Activated CD8-positive, alpha-beta T cell treated with anti-CD3 and anti-CD28 coated beads for 36 hours (primary cell): ENCODE data around the gene ZNF793. TPM values are rescaled to one million over a fixed set of nuclear protein-coding genes. Genes with fewer than 3 reads are reported as not detected.

ENCODE experiments used
- ATAC-seq: fragments of 200-7000 bp; cut with Tn5 transposase; one replicate; pipeline ENCODE4 v1.10.0; 2021; ENCODE audit warnings: mild to moderate bottlenecking, moderate library complexity
- CTCF ChIA-PET: fragments of 350-600 bp; sonication (Branson Sonifier 250); formaldehyde crosslinking; loops from one replicate; lab custom pipeline; 2021; ENCODE audit warnings: antibody characterized with exemption; lab: Charles Lee
- POLR2A ChIA-PET: fragments of 350-600 bp; sonication (Branson Sonifier 250); formaldehyde crosslinking; loops from one replicate; lab custom pipeline; 2021; ENCODE audit warnings: antibody characterized with exemption; lab: Charles Lee
- DNase-seq: peaks from one replicate; pipeline ENCODE4 v3.0.0-alpha.2; 2020
- H3K27ac Mint-ChIP-seq: one replicate; pipeline ENCODE4 v1.8.0; 2021; ENCODE audit warnings: mild to moderate bottlenecking, mixed read lengths
- H3K27me3 Mint-ChIP-seq: one replicate; pipeline ENCODE4 v1.8.0; 2021; ENCODE audit warnings: mixed read lengths
- H3K36me3 Mint-ChIP-seq: one replicate; pipeline ENCODE4 v1.8.0; 2021; ENCODE audit warnings: low read depth, mixed read lengths
- H3K4me1 Mint-ChIP-seq: one replicate; pipeline ENCODE4 v1.8.0; 2021; ENCODE audit warnings: low read depth, mixed read lengths
- H3K4me3 Mint-ChIP-seq: one replicate; pipeline ENCODE4 v1.8.0; 2021; ENCODE audit warnings: mild to moderate bottlenecking, moderate library complexity, mixed read lengths
- H3K9me3 Mint-ChIP-seq: one replicate; pipeline ENCODE4 v1.8.0; 2021; ENCODE audit warnings: mixed read lengths
- intact Hi-C: fragments of 100-400 bp; cut with micrococcal nuclease; formaldehyde crosslinking; loops from one replicate; pipeline ENCODE4 v1.10.0; 2022
- total RNA-seq, 2 experiments: library from RNA; stranded (reverse); gene quantifications; one replicate each; pipeline ENCODE4 v1.2.3, GENCODE V29; 2021
- TF ChIP-seq, protein P1 (sequence below): fragments of 200-600 bp; IDR thresholded peaks from one replicate; pipeline ENCODE4 v1.8.0; 2022; ENCODE audit warnings: antibody characterized with exemption, mild to moderate bottlenecking

ZNF793 gene
- total RNA-seq, 2 experiments from 2014 or later: 3.5 to 3.8 TPM

DNA sequence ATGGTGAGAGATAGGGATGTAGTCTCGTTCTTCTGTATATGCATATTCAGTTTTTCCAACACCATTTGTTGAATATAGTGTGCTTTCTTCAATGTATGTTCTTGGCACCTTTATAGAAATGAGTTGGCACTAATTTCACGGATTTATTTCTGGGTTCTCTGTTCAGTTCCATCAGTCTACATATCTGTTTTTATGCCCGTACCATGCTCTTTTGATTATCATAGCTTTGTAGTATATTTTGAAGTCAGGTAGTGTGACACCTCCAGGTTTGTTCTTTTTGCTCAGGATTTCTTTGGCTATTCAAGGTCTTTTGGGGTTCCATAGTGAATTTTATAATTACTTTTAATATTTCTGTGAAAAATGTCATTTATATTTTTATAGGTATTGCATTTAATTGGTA is 14.5 kb upstream of the ZNF793 start:
- Mint-ChIP-seq H3K4me1 (no peaks in the 10 kb centered on the region), H3K9me3 (peaks cover 47% of the 10 kb centered on the region), H3K36me3 (peaks cover 17% of the 10 kb centered on the region), H3K27me3 (no peaks in the 10 kb centered on the region), H3K4me3 (no peak overlapping the region), H3K27ac (no peak overlapping the region)
- TF ChIP-seq, protein P1, sequence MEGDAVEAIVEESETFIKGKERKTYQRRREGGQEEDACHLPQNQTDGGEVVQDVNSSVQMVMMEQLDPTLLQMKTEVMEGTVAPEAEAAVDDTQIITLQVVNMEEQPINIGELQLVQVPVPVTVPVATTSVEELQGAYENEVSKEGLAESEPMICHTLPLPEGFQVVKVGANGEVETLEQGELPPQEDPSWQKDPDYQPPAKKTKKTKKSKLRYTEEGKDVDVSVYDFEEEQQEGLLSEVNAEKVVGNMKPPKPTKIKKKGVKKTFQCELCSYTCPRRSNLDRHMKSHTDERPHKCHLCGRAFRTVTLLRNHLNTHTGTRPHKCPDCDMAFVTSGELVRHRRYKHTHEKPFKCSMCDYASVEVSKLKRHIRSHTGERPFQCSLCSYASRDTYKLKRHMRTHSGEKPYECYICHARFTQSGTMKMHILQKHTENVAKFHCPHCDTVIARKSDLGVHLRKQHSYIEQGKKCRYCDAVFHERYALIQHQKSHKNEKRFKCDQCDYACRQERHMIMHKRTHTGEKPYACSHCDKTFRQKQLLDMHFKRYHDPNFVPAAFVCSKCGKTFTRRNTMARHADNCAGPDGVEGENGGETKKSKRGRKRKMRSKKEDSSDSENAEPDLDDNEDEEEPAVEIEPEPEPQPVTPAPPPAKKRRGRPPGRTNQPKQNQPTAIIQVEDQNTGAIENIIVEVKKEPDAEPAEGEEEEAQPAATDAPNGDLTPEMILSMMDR: no peak
- POLR2A ChIA-PET: no interaction called here
- CTCF ChIA-PET: no interaction called here
- ATAC-seq: no peak
- intact Hi-C loops: no loop called here
- no peak for DNase-seq

DNA sequence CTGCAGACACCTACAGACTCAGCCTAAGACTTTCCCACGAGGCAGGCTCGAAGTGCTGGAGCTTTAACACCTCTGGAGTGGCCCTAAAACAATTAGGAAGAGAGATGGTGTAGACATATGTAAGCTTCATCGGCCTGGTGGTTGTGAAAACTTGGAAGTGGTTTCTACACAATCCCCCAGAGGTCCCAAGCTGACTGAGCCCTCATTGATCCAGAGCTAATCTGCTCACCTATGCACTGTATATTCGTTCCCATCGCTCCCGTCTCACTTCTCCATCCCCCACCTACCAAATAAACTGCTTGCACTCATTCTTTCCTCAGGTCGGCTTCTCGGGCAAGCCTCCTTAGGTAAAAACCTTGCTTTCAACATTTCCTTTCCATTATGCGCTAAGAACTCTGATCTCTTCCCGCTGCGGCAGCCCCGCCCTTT is 767 bp upstream of the ZNF793 start:
- intact Hi-C loops: no loop called here
- no peak overlapping the region for H3K27ac Mint-ChIP-seq
- H3K4me3 Mint-ChIP-seq: no peak overlapping the region
- peaks cover 41% of the 10 kb centered on the region for H3K36me3 Mint-ChIP-seq
- H3K27me3 Mint-ChIP-seq: no peaks in the 10 kb centered on the region
- DNase-seq (peak; percentile 11), ATAC-seq (peak; percentile 24)
- H3K9me3 Mint-ChIP-seq: peaks cover 27% of the 10 kb centered on the region
- no peaks in the 10 kb centered on the region for H3K4me1 Mint-ChIP-seq
- ChIA-PET POLR2A (interaction anchor here (1.0 to 1.6 kb wide), 5 partner anchors 40 to 1127 kb away, joined by 3 to 8 read pairs (median 4); partner anchors contain the start of genes ZFP14, ZNF527, ZNF540 and ZNF569), CTCF (no interaction called here)
- TF ChIP-seq, protein P1: no peak

DNA sequence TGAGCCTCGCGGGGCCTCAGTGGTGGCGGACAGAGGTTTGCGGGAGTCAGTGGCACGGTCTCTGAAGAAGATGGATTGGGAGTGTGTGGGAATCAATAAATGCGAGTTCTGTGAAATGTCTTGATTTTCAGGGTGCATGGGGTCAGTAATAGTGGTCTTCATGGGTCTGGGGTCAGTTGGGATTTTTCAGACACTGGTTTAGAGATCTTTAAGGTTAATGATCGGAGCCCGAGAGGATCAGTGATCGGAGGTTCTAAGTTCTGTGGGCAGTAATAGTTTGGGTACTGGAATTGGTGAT is 377 bp downstream of the ZNF793 start:
- Mint-ChIP-seq H3K27me3 (no peaks in the 10 kb centered on the region), H3K4me1 (no peaks in the 10 kb centered on the region), H3K4me3 (no peak overlapping the region), H3K27ac (no peak overlapping the region), H3K9me3 (peaks cover 27% of the 10 kb centered on the region), H3K36me3 (peaks cover 47% of the 10 kb centered on the region)
- DNase-seq (no peak), ATAC-seq (no peak)
- TF ChIP-seq, protein P1: no peak
- intact Hi-C loops: no loop called here
- ChIA-PET CTCF (no interaction called here), POLR2A (interaction anchor here (1.0 to 1.6 kb wide), 4 partner anchors 41 to 1129 kb away, joined by 3 to 8 read pairs (median 4); partner anchors contain the start of genes ZFP14, ZNF527, ZNF540 and ZNF569)

DNA sequence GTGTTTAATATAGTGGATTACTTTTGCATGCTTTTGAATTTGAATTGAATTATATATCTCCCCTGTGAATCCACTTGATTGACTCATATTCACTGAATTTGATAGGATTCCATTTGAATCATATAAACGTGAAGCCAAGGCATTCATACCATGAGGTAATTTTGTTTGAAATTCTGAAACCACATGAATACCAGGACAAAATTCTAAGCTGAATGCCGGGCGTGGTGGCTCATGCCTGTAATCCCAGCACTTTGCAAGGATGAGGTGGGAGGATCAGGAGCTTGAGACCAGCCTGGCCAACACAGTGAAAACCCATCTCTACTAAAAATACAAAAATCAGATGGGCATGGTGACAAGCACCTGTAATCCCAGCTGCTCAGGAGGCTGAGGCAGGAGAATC is 4.4 kb downstream of the ZNF793 start:
- CTCF ChIA-PET: no interaction called here
- POLR2A ChIA-PET: no interaction called here
- peaks cover 55% of the 10 kb centered on the region for H3K36me3 Mint-ChIP-seq
- DNase-seq (no peak), ATAC-seq (no peak)
- peaks cover 33% of the 10 kb centered on the region for H3K9me3 Mint-ChIP-seq
- no peaks in the 10 kb centered on the region for H3K4me1 Mint-ChIP-seq
- TF ChIP-seq, protein P1: no peak
- no peak overlapping the region for H3K4me3 Mint-ChIP-seq
- H3K27me3 Mint-ChIP-seq: no peaks in the 10 kb centered on the region
- intact Hi-C loops: no loop called here
- no peak overlapping the region for H3K27ac Mint-ChIP-seq

DNA sequence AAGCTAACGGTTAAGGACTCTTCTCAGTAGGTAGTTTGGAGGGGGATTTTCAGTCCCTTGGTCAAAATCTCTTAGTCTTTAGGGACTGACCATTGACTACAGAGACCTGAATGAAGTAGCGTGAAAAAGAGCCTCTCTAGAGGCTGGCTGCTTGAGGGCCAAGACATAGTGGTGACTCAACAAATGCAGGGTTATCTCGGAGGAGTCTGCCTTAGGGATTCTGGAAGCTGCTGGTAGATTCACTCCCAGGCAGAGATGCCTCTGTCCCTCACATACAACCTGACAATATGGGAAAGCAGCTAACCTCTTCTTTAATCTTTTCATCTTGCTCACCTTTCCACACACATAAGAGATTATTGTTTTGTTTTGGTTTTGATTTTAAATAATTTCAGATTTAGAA is 5.1 kb downstream of the ZNF793 start:
- intact Hi-C loops: no loop called here
- DNase-seq (no peak), ATAC-seq (no peak)
- Mint-ChIP-seq H3K27ac (no peak overlapping the region), H3K36me3 (peaks cover 61% of the 10 kb centered on the region), H3K4me3 (no peak overlapping the region), H3K4me1 (no peaks in the 10 kb centered on the region), H3K9me3 (peaks cover 36% of the 10 kb centered on the region), H3K27me3 (no peaks in the 10 kb centered on the region)
- TF ChIP-seq, protein P1: no peak
- CTCF ChIA-PET: no interaction called here
- POLR2A ChIA-PET: no interaction called here
